GOT3 (cell line): Measurements from ENCODE around the gene RIPK4.
"Not testable (repeated sequence)": the region's sequence is repeated elsewhere in the genome, so short reads cannot be mapped to it uniquely, and the experiment has no call there.

Experiments used
- DNase-seq: peaks from one replicate; lab custom pipeline; 2025; ENCODE audit warnings: mixed read lengths; lab: John Stamatoyannopoulos, UW

RIPK4 gene

GRCh38 chr21:41714299-41714865, 52.5 kb downstream of the RIPK4 start:
- DNase-seq: not testable (repeated sequence)

GRCh38 chr21:41713495-41714281, 53.2 kb downstream of the RIPK4 start:
- no peak for DNase-seq

DNA sequence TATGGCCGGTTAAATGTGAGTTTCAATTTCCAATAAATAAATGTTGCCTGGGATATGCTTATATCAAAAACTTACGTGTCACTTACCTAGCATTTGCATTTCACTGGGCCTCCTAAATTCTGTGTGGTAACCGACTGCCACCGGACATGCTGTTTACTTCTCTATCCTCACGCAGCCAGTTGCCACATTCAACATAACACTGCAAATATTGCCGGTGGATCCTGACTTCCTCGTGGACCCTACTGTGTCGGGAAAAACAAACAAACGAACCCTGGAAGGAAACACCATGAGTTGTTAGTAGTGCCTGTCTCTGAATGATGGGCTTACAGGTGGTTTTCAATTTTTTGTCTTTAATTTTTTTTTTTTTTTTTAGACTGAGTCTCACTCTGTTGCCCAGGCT, 54.1 kb downstream of the RIPK4 start:
- DNase-seq: no peak

DNA sequence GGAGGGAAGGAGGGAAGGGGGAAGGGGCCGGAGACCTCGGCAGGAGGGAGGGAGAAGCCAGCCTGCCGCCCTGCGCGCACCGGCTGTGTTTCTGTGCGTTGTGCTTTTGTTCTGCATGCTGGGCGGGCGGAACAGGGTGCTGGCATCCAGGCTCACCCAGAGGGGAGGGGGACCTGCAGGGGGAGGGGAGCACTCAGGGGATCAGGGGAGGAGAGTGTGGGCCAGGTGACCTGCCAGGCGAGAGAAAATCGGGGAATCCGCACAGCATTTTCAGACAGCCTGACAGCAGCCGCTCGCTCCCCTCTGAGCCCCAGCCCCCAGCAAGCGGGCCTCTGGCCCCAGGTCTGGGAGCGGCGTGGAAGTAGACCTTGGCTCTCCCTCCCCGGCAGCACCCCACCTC, 54.7 kb downstream of the RIPK4 start:
- no peak for DNase-seq

DNA sequence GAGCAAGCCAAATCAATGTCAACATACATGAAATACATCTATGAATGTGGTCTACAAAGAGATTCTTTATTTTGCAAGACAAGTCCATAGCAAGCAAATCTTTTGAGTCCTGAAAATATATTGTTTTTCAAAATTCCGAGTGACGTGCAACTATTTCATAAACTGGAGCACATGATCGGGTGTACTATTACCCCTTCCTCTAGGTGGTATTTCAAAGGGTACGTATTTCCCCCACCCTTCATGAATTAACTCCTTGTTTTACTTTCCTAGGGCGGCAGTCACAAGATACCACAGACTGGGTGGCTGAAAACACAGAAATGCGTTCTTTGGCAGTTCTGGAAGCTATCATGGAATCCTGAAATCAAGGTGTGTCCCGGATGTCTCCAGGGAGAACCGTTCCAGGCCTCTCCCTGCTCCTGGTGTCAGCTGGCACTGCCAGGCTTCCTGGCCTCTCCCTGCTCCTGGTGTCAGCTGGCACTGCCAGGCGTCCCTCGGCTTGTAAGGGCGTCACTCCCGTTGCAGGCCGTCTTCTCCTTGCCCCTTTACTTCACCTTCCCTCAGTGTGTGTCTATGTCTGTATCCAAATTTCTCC, 55.3 kb downstream of the RIPK4 start:
- DNase-seq: no peak

DNA sequence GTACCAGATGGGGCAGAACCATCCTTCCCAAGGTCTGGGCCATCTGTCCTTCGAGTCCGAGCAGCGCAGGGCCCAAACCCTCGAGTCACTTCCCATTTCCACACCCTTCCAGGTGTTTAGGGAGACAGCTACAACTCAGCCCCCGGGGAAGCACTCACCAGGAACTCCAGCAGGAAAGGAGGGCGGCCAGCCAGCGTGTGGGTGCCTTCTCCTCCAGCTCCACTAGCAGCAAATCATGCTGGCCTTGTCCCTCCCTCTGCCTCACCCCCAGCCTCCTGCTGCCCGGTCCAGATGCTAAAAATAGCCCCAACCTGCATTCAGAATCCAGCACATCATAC, 56.1 kb downstream of the RIPK4 start:
- no peak for DNase-seq

- no peak for DNase-seq
Measured at GRCh38 chr21:41709965-41710822, 56.7 kb downstream of the RIPK4 start.

DNA sequence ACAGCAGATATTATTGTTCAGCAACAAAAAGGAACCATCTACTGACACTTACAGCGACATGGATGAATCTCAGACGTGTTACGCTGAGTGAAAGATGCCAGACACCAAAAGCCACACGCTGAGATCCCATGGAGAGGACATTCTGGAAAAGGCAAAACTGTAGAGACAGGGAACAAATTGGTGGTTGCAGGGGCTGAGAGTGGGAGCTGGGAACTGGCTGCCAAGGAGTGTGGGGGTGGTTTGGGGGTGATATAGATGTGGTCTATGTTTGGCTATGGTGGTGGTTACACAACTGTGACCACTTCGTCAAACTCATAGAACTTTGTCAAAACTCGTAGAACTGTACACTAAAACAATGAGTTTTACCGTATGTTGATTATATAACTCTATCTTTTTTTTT, 57.7 kb downstream of the RIPK4 start:
- no peak for DNase-seq

- DNase-seq: no peak
Measured at GRCh38 chr21:41707960-41708330, 58.9 kb downstream of the RIPK4 start.

GRCh38 chr21:41707231-41707959, 59.5 kb downstream of the RIPK4 start:
- DNase-seq: no peak

GRCh38 chr21:41706678-41707077, 60.2 kb downstream of the RIPK4 start:
- no peak for DNase-seq

GRCh38 chr21:41706263-41706639, 60.6 kb downstream of the RIPK4 start:
- no peak for DNase-seq

DNA sequence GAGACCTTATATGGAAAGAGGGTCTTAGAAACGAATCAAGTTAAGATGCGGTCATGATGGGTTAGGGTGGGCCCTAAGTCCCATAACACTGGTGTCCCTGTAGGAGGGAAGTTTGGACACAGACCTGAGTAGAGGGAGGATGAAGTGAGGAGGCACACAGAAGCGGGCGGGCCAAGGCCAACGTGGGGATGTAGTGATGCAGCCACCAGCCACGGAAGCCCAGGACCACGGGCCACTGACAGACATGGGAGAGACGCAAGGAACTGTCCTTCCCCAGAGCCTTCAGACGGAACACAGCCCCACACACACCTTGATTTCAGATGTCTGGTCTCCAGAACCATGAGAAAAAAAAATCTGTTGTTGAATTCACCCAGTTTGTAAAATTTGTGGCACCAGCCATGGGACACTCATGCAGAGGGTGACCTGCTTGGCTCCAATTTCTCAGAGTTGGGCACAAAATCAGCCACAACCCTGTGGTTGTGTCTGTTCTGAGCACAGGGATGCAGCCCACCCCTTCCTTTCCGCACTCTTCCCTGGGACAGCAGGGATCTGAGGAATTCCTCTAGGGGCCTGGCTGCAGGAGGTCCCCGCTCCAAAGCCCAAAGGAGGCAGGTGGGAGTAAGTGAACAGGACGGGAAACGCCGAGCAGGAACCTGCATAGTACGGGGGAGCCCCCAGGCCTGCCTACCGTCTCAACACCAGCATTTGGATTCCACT, 61.1 kb downstream of the RIPK4 start:
- no peak for DNase-seq

- no peak for DNase-seq
Measured at GRCh38 chr21:41703857-41704501, 62.9 kb downstream of the RIPK4 start.

- DNase-seq: no peak
Measured at GRCh38 chr21:41701749-41702148, 65.1 kb downstream of the RIPK4 start.

DNA sequence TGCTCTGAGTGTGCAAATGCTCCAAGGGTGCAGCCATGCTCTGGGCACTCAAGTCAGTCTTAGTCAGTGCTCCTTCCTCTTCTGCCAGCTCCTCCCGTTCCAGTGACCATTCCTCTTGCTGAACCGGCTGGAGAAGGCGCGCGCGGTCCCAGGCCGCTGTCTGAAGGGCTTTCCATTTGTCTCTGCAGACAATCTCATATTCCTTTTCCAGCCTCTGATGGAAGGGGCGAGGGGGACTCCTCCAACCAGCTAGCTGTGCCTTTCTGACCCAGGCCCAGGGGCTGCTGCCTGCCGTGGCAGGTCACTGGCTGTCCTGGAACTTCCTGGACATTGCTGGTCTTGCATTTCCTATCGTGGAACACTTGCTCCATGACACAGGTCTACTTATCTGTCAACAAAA, 67.5 kb downstream of the RIPK4 start:
- no peak for DNase-seq

DNA sequence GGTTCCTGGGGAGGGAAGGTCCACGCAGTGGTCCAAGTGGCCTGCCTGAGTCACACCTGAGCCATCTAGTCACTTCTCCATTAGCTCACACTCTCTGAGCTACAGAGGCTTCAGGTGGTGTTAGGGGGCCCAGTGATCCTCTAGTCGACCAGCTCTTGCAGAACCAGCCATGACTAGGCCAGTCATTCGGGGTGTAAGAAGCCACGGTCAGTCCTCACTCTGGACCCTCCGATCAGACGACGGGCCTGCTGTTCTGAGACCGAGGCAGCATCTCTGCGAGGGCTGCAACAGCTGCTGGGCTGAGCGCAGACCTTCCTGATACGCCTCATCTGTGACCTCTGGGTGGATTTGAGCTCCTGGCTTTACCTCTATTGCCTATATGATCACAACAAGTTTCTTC, 68.8 kb downstream of the RIPK4 start:
- DNase-seq: no peak

DNA sequence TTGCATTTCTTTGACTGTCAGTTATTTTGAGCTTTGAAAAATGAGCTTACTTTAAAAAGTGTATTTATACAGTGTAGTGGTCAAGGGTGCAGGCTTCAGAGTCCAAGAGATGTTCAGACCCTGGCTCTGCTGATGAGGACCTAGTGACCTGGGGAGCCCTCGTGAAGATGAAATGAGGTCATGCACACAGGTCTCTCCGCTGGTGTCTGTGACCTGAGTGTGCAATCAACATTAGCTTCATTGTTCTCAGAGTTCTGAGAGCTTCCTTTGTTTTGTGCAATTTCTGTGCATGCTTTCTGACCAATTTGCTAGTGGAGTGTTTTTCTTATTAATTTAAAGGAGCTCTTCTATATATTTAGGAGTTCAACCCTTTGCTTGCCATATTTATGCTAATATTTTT, 71.3 kb downstream of the RIPK4 start:
- no peak for DNase-seq

GRCh38 chr21:41694042-41694441, 72.8 kb downstream of the RIPK4 start:
- not testable (repeated sequence) for DNase-seq

DNA sequence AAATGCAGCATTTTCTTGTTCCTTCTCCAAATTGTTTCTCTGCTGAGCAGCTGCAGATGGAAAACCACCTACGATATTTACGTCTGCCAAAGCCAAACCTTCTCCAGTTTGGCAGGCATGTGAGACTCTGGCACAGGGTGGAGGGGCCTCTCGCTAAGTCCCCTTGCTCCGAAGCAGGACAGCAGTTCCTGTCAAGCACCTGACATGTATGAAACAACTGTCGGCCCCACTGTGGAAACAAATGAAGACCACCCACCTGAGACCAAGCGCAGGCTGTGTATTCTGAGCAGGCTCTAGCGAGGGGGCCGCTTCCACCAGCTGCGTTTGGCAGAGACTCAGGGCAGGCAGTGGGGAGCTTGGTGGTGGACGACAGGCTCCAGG, 74.7 kb downstream of the RIPK4 start:
- DNase-seq: no peak
